Liver (tissue), 9 donors: ENCODE results near the gene SSPN. TPM values are rescaled to one million over a fixed set of nuclear protein-coding genes. Genes with fewer than 3 reads are reported as not detected.

Experiments used
- DNase-seq: peaks from one replicate; pipeline ENCODE4 v3.0.0-alpha.2; 2017; ENCODE audit warnings: low spot score
- H3K27ac ChIP-seq, 2 donors: one replicate each; pipeline ENCODE4 v1.7.0; 2013; ENCODE audit warnings: inconsistent platforms in 2 of 2, low read length in 2 of 2, control low read depth in 1 of 2, low read depth in 1 of 2, mild to moderate bottlenecking in 1 of 2
- H3K27me3 ChIP-seq, 4 donors: one replicate each; pipeline versions ENCODE4 v1.6.1 to v1.7.0; 2013; ENCODE audit warnings: low read length in 3 of 4, inconsistent platforms in 1 of 4, mild to moderate bottlenecking in 1 of 4, moderate library complexity in 1 of 4; ENCODE audit not compliant: control insufficient read depth in 4 of 4, insufficient read depth in 4 of 4
- H3K36me3 ChIP-seq, 4 donors: one replicate each; pipeline versions ENCODE4 v1.6.1 to v1.7.0; 2013; ENCODE audit warnings: low read length in 3 of 4, mild to moderate bottlenecking in 3 of 4, low read depth in 1 of 4, moderate library complexity in 1 of 4; ENCODE audit not compliant: control insufficient read depth in 4 of 4, insufficient read depth in 3 of 4
- H3K4me1 ChIP-seq, 4 donors: one replicate each; pipeline versions ENCODE4 v1.6.1 to v1.7.0; 2013; ENCODE audit warnings: low read length in 3 of 4, mild to moderate bottlenecking in 3 of 4, moderate library complexity in 1 of 4; ENCODE audit not compliant: control insufficient read depth in 4 of 4, insufficient read depth in 4 of 4
- H3K4me3 ChIP-seq, 3 donors: one replicate each; pipeline versions ENCODE4 v1.6.1 to v1.7.0; 2013; ENCODE audit warnings: low read length in 3 of 3, control low read depth in 1 of 3, low read depth in 1 of 3, mild to moderate bottlenecking in 1 of 3
- H3K9ac ChIP-seq, 2 donors: one replicate each; pipeline ENCODE4 v1.7.0; 2013; ENCODE audit warnings: low read length in 2 of 2, mild to moderate bottlenecking in 2 of 2, moderate library complexity in 2 of 2, control low read depth in 1 of 2, low read depth in 1 of 2
- H3K9me3 ChIP-seq, 4 donors: one replicate each; pipeline versions ENCODE4 v1.6.1 to v1.7.0; 2013; ENCODE audit warnings: low read length in 3 of 4; ENCODE audit not compliant: control insufficient read depth in 4 of 4
- EGR1 ChIP-seq, 2 donors: IDR thresholded peaks; 2 replicates each; pipeline ENCODE4 v1.6.1; 2016 to 2018; ENCODE audit warnings: antibody characterized with exemption in 2 of 2, low read depth in 2 of 2
- FOXA1 ChIP-seq: IDR thresholded peaks from 2 replicates; pipeline ENCODE4 v1.6.1; 2016; ENCODE audit warnings: antibody characterized with exemption
- FOXA2 ChIP-seq: IDR thresholded peaks from 2 replicates; pipeline ENCODE4 v1.6.1; 2016; ENCODE audit warnings: antibody characterized with exemption
- GABPA ChIP-seq, 2 donors: IDR thresholded peaks in 1 of 2; conservative IDR thresholded peaks in 1 of 2; 2 replicates each; pipeline ENCODE4 v1.6.1; 2016; ENCODE audit warnings: antibody characterized with exemption in 2 of 2, mild to moderate bottlenecking in 1 of 2, moderate library complexity in 1 of 2
- HNF4A ChIP-seq, 2 donors: conservative IDR thresholded peaks; 2 replicates each; pipeline ENCODE4 v1.6.1; 2016; ENCODE audit warnings: antibody characterized with exemption in 2 of 2, mild to moderate bottlenecking in 2 of 2
- HNF4G ChIP-seq: IDR thresholded peaks from 2 replicates; pipeline ENCODE4 v1.6.1; 2016; ENCODE audit warnings: antibody characterized with exemption
- JUND ChIP-seq, 2 donors: IDR thresholded peaks; 2 replicates each; pipeline ENCODE4 v1.6.1; 2016; ENCODE audit warnings: antibody characterized with exemption in 2 of 2
- NR2F2 ChIP-seq: IDR thresholded peaks from 2 replicates; pipeline ENCODE4 v1.6.1; 2016; ENCODE audit warnings: antibody characterized with exemption
- RAD21 ChIP-seq, 2 donors: IDR thresholded peaks; 2 replicates each; pipeline ENCODE4 v1.6.1; 2016; ENCODE audit warnings: antibody characterized with exemption in 2 of 2, mild to moderate bottlenecking in 2 of 2
- RXRA ChIP-seq, 2 donors: IDR thresholded peaks; 2 replicates each; pipeline ENCODE4 v1.6.1; 2017 to 2018; ENCODE audit warnings: antibody characterized with exemption in 2 of 2, mild to moderate bottlenecking in 1 of 2
- SP1 ChIP-seq: IDR thresholded peaks from 2 replicates; pipeline ENCODE4 v1.6.1; 2018; ENCODE audit warnings: antibody characterized with exemption, mild to moderate bottlenecking
- TAF1 ChIP-seq: conservative IDR thresholded peaks from 2 replicates; pipeline ENCODE4 v1.6.1; 2016; ENCODE audit warnings: antibody characterized with exemption, mild to moderate bottlenecking
- YY1 ChIP-seq: IDR thresholded peaks from 2 replicates; pipeline ENCODE4 v1.6.1; 2016; ENCODE audit warnings: antibody characterized with exemption, mild to moderate bottlenecking
- WGBS: extraction: QIAGEN DNeasy Blood & Tissue Kit; methylation state at CpG from one replicate; pipeline ENCODE4 v1.1.7; 2013; 5-methylcytosine and 5-hydroxymethylcytosine counted together
- polyA plus RNA-seq, 2 donors: library from polyadenylated mRNA; stranded (reverse) in 1 of 2; unstranded in 1 of 2; fragments of 200-250 nt in 1 of 2; fragments of >200 nt in 1 of 2; fragmentation: Nextera tagmentation in 1 of 2; extraction: Ambion mirVana in 1 of 2; gene quantifications; one replicate each; pipeline versions ENCODE4 v1.2.1 to v1.2.3, GENCODE V29; 2013 to 2015
- total RNA-seq, 2 donors: library from RNA; depleted of rRNA; stranded (reverse); fragments of >200 nt; gene quantifications; one replicate each; pipeline ENCODE4 v1.2.3, GENCODE V29; 2014
- TF ChIP-seq, protein P1 (sequence below): IDR thresholded peaks from 2 replicates; pipeline ENCODE4 v1.6.1; 2016; ENCODE audit warnings: antibody characterized with exemption
- TF ChIP-seq, protein P2 (sequence below): fragments of 150-350 bp; IDR thresholded peaks from 2 replicates; pipeline ENCODE4 v1.5.1; 2017; ENCODE audit warnings: improper control_type of control experiment, low read depth, low read length; ENCODE audit not compliant: missing input control
- TF ChIP-seq, protein P3 (sequence below): IDR thresholded peaks from 2 replicates; pipeline ENCODE4 v1.6.1; 2016; ENCODE audit warnings: antibody characterized with exemption, mild to moderate bottlenecking
- TF ChIP-seq, protein P4 (sequence below): IDR thresholded peaks from 2 replicates; pipeline ENCODE4 v1.6.1; 2016; ENCODE audit warnings: antibody characterized with exemption
- TF ChIP-seq, protein P5 (sequence below): IDR thresholded peaks from 2 replicates; pipeline ENCODE4 v1.6.1; 2016; ENCODE audit warnings: antibody characterized with exemption
- donor health status: healthy.
- donor health status: healthy.
- donor health status: healthy.
- donor health status: healthy.
- donor health status: healthy.

Gene SSPN
- total and polyA plus RNA-seq, 4 donors = 0.33 to 0.67 (median 0.46) TPM

DNA sequence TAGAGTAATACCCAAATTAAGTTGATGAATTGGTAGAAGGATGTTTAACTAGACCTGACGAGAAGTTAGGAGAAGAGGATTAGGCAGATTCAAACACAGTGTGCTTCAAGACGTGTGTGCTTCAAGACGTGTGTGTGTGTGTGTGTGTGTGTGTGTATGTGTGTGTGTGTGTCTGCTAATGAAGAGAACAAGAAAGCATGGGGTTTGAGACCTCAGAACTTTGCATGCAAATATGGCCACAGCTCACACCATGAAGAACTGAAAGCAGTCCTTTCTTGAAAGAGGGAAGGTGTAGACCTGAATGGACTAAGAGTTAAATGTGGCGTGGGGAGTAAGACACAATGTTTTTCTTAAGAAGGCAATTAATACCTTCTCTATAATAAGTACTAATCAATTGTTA is 32.5 kb upstream of the SSPN start:
- Histone ChIP-seq H3K27ac (no peak overlapping the region), H3K9ac (no peak overlapping the region), H3K27me3 (peaks cover 0 to 5% (median under 1%) of the 10 kb centered on the region in 4 donors), H3K4me1 (no peaks in the 10 kb centered on the region), H3K36me3 (no peaks in the 10 kb centered on the region), H3K9me3 (no peaks in the 10 kb centered on the region), H3K4me3 (no peak overlapping the region)
- no peak for TF ChIP-seq NR2F2
- TF ChIP-seq, protein P1, sequence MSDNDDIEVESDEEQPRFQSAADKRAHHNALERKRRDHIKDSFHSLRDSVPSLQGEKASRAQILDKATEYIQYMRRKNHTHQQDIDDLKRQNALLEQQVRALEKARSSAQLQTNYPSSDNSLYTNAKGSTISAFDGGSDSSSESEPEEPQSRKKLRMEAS = no peak
- TF ChIP-seq YY1 = no peak
- TF ChIP-seq, protein P2, sequence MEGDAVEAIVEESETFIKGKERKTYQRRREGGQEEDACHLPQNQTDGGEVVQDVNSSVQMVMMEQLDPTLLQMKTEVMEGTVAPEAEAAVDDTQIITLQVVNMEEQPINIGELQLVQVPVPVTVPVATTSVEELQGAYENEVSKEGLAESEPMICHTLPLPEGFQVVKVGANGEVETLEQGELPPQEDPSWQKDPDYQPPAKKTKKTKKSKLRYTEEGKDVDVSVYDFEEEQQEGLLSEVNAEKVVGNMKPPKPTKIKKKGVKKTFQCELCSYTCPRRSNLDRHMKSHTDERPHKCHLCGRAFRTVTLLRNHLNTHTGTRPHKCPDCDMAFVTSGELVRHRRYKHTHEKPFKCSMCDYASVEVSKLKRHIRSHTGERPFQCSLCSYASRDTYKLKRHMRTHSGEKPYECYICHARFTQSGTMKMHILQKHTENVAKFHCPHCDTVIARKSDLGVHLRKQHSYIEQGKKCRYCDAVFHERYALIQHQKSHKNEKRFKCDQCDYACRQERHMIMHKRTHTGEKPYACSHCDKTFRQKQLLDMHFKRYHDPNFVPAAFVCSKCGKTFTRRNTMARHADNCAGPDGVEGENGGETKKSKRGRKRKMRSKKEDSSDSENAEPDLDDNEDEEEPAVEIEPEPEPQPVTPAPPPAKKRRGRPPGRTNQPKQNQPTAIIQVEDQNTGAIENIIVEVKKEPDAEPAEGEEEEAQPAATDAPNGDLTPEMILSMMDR = no peak
- TF ChIP-seq, protein P3, sequence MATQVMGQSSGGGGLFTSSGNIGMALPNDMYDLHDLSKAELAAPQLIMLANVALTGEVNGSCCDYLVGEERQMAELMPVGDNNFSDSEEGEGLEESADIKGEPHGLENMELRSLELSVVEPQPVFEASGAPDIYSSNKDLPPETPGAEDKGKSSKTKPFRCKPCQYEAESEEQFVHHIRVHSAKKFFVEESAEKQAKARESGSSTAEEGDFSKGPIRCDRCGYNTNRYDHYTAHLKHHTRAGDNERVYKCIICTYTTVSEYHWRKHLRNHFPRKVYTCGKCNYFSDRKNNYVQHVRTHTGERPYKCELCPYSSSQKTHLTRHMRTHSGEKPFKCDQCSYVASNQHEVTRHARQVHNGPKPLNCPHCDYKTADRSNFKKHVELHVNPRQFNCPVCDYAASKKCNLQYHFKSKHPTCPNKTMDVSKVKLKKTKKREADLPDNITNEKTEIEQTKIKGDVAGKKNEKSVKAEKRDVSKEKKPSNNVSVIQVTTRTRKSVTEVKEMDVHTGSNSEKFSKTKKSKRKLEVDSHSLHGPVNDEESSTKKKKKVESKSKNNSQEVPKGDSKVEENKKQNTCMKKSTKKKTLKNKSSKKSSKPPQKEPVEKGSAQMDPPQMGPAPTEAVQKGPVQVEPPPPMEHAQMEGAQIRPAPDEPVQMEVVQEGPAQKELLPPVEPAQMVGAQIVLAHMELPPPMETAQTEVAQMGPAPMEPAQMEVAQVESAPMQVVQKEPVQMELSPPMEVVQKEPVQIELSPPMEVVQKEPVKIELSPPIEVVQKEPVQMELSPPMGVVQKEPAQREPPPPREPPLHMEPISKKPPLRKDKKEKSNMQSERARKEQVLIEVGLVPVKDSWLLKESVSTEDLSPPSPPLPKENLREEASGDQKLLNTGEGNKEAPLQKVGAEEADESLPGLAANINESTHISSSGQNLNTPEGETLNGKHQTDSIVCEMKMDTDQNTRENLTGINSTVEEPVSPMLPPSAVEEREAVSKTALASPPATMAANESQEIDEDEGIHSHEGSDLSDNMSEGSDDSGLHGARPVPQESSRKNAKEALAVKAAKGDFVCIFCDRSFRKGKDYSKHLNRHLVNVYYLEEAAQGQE = no peak
- no peak for TF ChIP-seq EGR1 (IDR thresholded peaks at IDR 0.05; ENCODE audit: low read depth in 2 of 2)
- TF ChIP-seq RAD21 (IDR thresholded peaks at IDR 0.05) = no peak
- TF ChIP-seq GABPA (IDR thresholded peaks at IDR 0.05 in 1 of 2, conservative IDR thresholded peaks at IDR 0.05 in 1 of 2) = no peak
- no peak for TF ChIP-seq RXRA (IDR thresholded peaks at IDR 0.05)
- no peak for TF ChIP-seq FOXA2
- no peak for TF ChIP-seq JUND (IDR thresholded peaks at IDR 0.05)
- TF ChIP-seq FOXA1 = no peak
- no peak for TF ChIP-seq TAF1
- TF ChIP-seq HNF4A (conservative IDR thresholded peaks at IDR 0.05) = no peak
- TF ChIP-seq, protein P4, sequence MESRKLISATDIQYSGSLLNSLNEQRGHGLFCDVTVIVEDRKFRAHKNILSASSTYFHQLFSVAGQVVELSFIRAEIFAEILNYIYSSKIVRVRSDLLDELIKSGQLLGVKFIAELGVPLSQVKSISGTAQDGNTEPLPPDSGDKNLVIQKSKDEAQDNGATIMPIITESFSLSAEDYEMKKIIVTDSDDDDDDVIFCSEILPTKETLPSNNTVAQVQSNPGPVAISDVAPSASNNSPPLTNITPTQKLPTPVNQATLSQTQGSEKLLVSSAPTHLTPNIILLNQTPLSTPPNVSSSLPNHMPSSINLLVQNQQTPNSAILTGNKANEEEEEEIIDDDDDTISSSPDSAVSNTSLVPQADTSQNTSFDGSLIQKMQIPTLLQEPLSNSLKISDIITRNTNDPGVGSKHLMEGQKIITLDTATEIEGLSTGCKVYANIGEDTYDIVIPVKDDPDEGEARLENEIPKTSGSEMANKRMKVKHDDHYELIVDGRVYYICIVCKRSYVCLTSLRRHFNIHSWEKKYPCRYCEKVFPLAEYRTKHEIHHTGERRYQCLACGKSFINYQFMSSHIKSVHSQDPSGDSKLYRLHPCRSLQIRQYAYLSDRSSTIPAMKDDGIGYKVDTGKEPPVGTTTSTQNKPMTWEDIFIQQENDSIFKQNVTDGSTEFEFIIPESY = no peak
- TF ChIP-seq, protein P5, sequence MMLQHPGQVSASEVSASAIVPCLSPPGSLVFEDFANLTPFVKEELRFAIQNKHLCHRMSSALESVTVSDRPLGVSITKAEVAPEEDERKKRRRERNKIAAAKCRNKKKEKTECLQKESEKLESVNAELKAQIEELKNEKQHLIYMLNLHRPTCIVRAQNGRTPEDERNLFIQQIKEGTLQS = no peak
- TF ChIP-seq SP1 = no peak
- TF ChIP-seq HNF4G = no peak
- DNase-seq = no peak
- WGBS = 77% methylated on average over 4 of the region's 4 CpGs
